MM.1S (cell line): ENCODE data around the gene SOX4.

ENCODE experiments used
- DNase-seq: peaks from one replicate; pipeline ENCODE4 v3.0.0-alpha.2; 2015
- H2AFZ ChIP-seq: fragments of 300-600 bp; sonication (generic); 2 replicates; pipeline ENCODE4 v1.6.0; 2016; ENCODE audit warnings: antibody characterized with exemption, low read length
- H3F3A ChIP-seq: fragments of 300-600 bp; sonication (generic); 2 replicates; pipeline ENCODE4 v1.6.1; 2016; ENCODE audit warnings: mild to moderate bottlenecking, antibody characterized with exemption, low read length, moderate library complexity, mixed read lengths; ENCODE audit not compliant: insufficient read depth
- H3K27ac ChIP-seq: fragments of 300-600 bp; sonication (generic); 2 replicates; pipeline ENCODE4 v1.5.1; 2016; ENCODE audit warnings: mild to moderate bottlenecking, low read length
- H3K27me3 ChIP-seq: fragments of 300-600 bp; sonication (generic); replicated peaks from 2 replicates; pipeline ENCODE4 v1.6.0; 2016; ENCODE audit warnings: low read length; ENCODE audit not compliant: insufficient read depth
- H3K36me3 ChIP-seq: fragments of 300-600 bp; sonication (generic); replicated peaks from 2 replicates; pipeline ENCODE4 v1.6.1; 2016; ENCODE audit warnings: mild to moderate bottlenecking, low read length, mixed read lengths; ENCODE audit not compliant: insufficient read depth
- H3K4me1 ChIP-seq: fragments of 300-600 bp; sonication (generic); 2 replicates; pipeline ENCODE4 v1.6.1; 2016; ENCODE audit warnings: low read length, mixed read lengths
- H3K4me2 ChIP-seq: fragments of 300-600 bp; sonication (generic); 2 replicates; pipeline ENCODE4 v1.6.0; 2016; ENCODE audit warnings: low read depth, low read length
- H3K4me3 ChIP-seq: fragments of 300-600 bp; sonication (generic); 2 replicates; pipeline ENCODE4 v1.5.1; 2016; ENCODE audit warnings: low read length, mixed read lengths
- H3K79me2 ChIP-seq: fragments of 300-600 bp; sonication (generic); 2 replicates; pipeline ENCODE4 v1.6.1; 2016; ENCODE audit warnings: mixed run types, low read length, mixed read lengths
- H3K9ac ChIP-seq: fragments of 300-600 bp; sonication (generic); 2 replicates; pipeline ENCODE4 v1.6.1; 2016; ENCODE audit warnings: low read length, mixed read lengths
- H3K9me2 ChIP-seq: fragments of 300-600 bp; sonication (generic); replicated peaks from 2 replicates; pipeline ENCODE4 v1.6.1; 2016; ENCODE audit warnings: mild to moderate bottlenecking, low read length, mixed read lengths; ENCODE audit not compliant: insufficient read depth
- H3K9me3 ChIP-seq: fragments of 300-600 bp; sonication (generic); replicated peaks from 2 replicates; pipeline ENCODE4 v1.6.1; 2016; ENCODE audit warnings: mild to moderate bottlenecking, low read length, mixed read lengths; ENCODE audit not compliant: insufficient read depth
- H4K20me1 ChIP-seq: fragments of 300-600 bp; sonication (generic); 2 replicates; pipeline ENCODE4 v1.6.1; 2016; ENCODE audit warnings: mild to moderate bottlenecking, low read length, moderate library complexity, mixed read lengths; ENCODE audit not compliant: insufficient read depth
- CTCF ChIP-seq: fragments of 300-600 bp; sonication (generic); IDR thresholded peaks from 2 replicates; pipeline ENCODE4 v1.5.1; 2016; ENCODE audit warnings: antibody characterized with exemption, low read length, mixed read lengths
- EZH2 ChIP-seq: fragments of 300-600 bp; sonication (generic); optimal IDR thresholded peaks from 2 replicates; pipeline ENCODE3; 2017; ENCODE audit warnings: low read depth, mild to moderate bottlenecking, antibody characterized with exemption, low read length, mixed read lengths
- EZH2phosphoT487 ChIP-seq: fragments of 300-600 bp; sonication (generic); IDR thresholded peaks from 2 replicates; pipeline ENCODE4 v1.6.1; 2018; ENCODE audit warnings: antibody characterized with exemption, low read length

Gene SOX4

GRCh38 chr6:21582651-21583050 lies 10.9 kb upstream of the SOX4 start:
- H3K9ac ChIP-seq: no peak overlapping the region
- no peaks in the 10 kb centered on the region for H3K27me3 ChIP-seq
- no peak for DNase-seq
- no peak overlapping the region for H3K4me2 ChIP-seq
- TF ChIP-seq EZH2 (no peak), CTCF (no peak), EZH2phosphoT487 (no peak)
- no peaks in the 10 kb centered on the region for H3K9me3 ChIP-seq
- H3K9me2 ChIP-seq: no peaks in the 10 kb centered on the region
- H3K27ac ChIP-seq: no peak overlapping the region
- H2AFZ ChIP-seq: no peak overlapping the region
- H3K4me1 ChIP-seq: no peaks in the 10 kb centered on the region
- H3K36me3 ChIP-seq: no peaks in the 10 kb centered on the region
- H4K20me1 ChIP-seq: no peaks in the 10 kb centered on the region
- H3K4me3 ChIP-seq: no peak overlapping the region
- no peaks in the 10 kb centered on the region for H3F3A ChIP-seq
- no peaks in the 10 kb centered on the region for H3K79me2 ChIP-seq

GRCh38 chr6:21586300-21586699 lies 7.3 kb upstream of the SOX4 start:
- H3K27ac ChIP-seq: no peak overlapping the region
- H3K4me2 ChIP-seq: no peak overlapping the region
- H3K9me2 ChIP-seq: no peaks in the 10 kb centered on the region
- H2AFZ ChIP-seq: no peak overlapping the region
- H4K20me1 ChIP-seq: no peaks in the 10 kb centered on the region
- H3K4me1 ChIP-seq: no peaks in the 10 kb centered on the region
- no peaks in the 10 kb centered on the region for H3K27me3 ChIP-seq
- no peak for TF ChIP-seq EZH2phosphoT487
- TF ChIP-seq EZH2: no peak
- TF ChIP-seq CTCF: no peak
- no peaks in the 10 kb centered on the region for H3K9me3 ChIP-seq
- no peak for DNase-seq
- H3K79me2 ChIP-seq: no peaks in the 10 kb centered on the region
- no peak overlapping the region for H3K9ac ChIP-seq
- no peaks in the 10 kb centered on the region for H3K36me3 ChIP-seq
- peaks cover 14% of the 10 kb centered on the region; the same call in 1 of the 2 replicates for H3F3A ChIP-seq
- H3K4me3 ChIP-seq: no peak overlapping the region

DNA sequence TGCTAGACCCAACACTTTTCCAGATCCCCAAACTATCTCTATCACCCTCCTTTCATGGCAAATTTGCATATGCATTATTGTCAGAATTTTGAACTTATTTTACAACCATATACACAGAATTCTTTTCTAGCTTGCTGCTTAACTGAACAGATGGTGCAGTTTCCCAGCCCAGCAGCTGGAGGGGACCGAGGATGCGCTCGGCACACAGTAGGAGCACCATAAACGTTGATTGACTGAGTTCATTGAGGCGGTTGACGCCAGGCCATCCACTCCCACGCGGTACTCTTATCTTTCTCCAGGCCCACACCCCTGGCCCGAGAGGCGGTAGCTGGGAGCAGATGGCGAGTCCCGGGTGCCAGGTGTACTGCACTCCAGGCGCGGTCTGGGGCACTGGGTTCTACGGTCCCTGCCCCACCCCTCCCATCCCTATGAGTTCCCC lies 6.8 kb upstream of the SOX4 start:
- Histone ChIP-seq H3K36me3 (no peaks in the 10 kb centered on the region), H3K79me2 (no peaks in the 10 kb centered on the region), H3K27ac (no peak overlapping the region), H3K9me2 (no peaks in the 10 kb centered on the region), H3K4me2 (peak overlapping the region; percentile 85; the same call in 1 of the 2 replicates), H3K4me1 (no peaks in the 10 kb centered on the region), H3K4me3 (peak overlapping the region; percentile 83), H3K9me3 (no peaks in the 10 kb centered on the region), H3F3A (peaks cover 14% of the 10 kb centered on the region; the same call in 1 of the 2 replicates), H3K27me3 (no peaks in the 10 kb centered on the region), H4K20me1 (no peaks in the 10 kb centered on the region), H3K9ac (no peak overlapping the region), H2AFZ (no peak overlapping the region)
- TF ChIP-seq CTCF: no peak
- no peak for TF ChIP-seq EZH2
- TF ChIP-seq EZH2phosphoT487: no peak
- no peak for DNase-seq
